CD4-positive, alpha-beta memory T cell (primary cell): ENCODE measurements around the gene ASTN2. TPM values are rescaled to one million over a fixed set of nuclear protein-coding genes. Genes with fewer than 3 reads are reported as not detected.
A peak's percentile ranks its signal among the peaks of the same experiment; 100 is the strongest.

Experiments used
- CTCF ChIA-PET: fragments of 350-600 bp; sonication (Branson Sonifier 250); formaldehyde crosslinking; loops from one replicate; lab custom pipeline; 2021; ENCODE audit warnings: inconsistent platforms; ENCODE audit not compliant: partially characterized antibody; lab: Charles Lee
- POLR2A ChIA-PET: fragments of 350-600 bp; sonication (Branson Sonifier 250); formaldehyde crosslinking; loops from one replicate; lab custom pipeline; 2021; ENCODE audit not compliant: partially characterized antibody; lab: Charles Lee
- DNase-seq, 5 donors: peaks; one replicate each; pipeline versions ENCODE4 v3.0.0 to v3.0.0-alpha.2; 2020 to 2022; ENCODE audit warnings: mixed read lengths in 1 of 5
- H3K27ac ChIP-seq: one replicate; pipeline ENCODE4 v1.7.0; 2013; ENCODE audit warnings: low read depth, low read length
- H3K27me3 ChIP-seq: 2 replicates; pipeline ENCODE4 v1.7.0; 2013; ENCODE audit warnings: mild to moderate bottlenecking, low read length, moderate library complexity; ENCODE audit not compliant: insufficient read depth
- H3K36me3 ChIP-seq: 2 replicates; pipeline ENCODE4 v1.7.0; 2013; ENCODE audit warnings: mild to moderate bottlenecking, low read length, moderate library complexity; ENCODE audit not compliant: insufficient read depth
- H3K4me1 ChIP-seq: 2 replicates; pipeline ENCODE4 v1.7.0; 2013; ENCODE audit warnings: mild to moderate bottlenecking, low read length, moderate library complexity; ENCODE audit not compliant: insufficient read depth
- H3K4me3 ChIP-seq, 2 donors: one replicate each; pipeline ENCODE4 v1.7.0; 2013; ENCODE audit warnings: low read length in 2 of 2, mild to moderate bottlenecking in 1 of 2
- H3K9me3 ChIP-seq, 2 donors: one replicate each; pipeline ENCODE4 v1.7.0; 2013; ENCODE audit warnings: low read length in 2 of 2, control low read depth in 1 of 2; ENCODE audit not compliant: control insufficient read depth in 1 of 2
- H3K27ac Mint-ChIP-seq, 7 donors: one replicate each; pipeline ENCODE4 v1.8.0; 2020 to 2021; ENCODE audit warnings: mixed read lengths in 7 of 7, mild to moderate bottlenecking in 6 of 7, inconsistent platforms in 3 of 7, moderate library complexity in 3 of 7
- H3K27me3 Mint-ChIP-seq, 2 donors: one replicate each; pipeline ENCODE4 v1.8.0; 2020 to 2021; ENCODE audit warnings: mixed read lengths in 2 of 2
- H3K36me3 Mint-ChIP-seq, 2 donors: one replicate each; pipeline ENCODE4 v1.8.0; 2020 to 2021; ENCODE audit warnings: mixed read lengths in 2 of 2, inconsistent platforms in 1 of 2, mild to moderate bottlenecking in 1 of 2
- H3K4me1 Mint-ChIP-seq, 4 donors: one replicate each; pipeline ENCODE4 v1.8.0; 2020 to 2021; ENCODE audit warnings: mixed read lengths in 4 of 4, mild to moderate bottlenecking in 1 of 4
- H3K4me3 Mint-ChIP-seq, 8 donors: one replicate each; pipeline ENCODE4 v1.8.0; 2020 to 2021; ENCODE audit warnings: mixed read lengths in 8 of 8, mild to moderate bottlenecking in 7 of 8, moderate library complexity in 6 of 8, inconsistent platforms in 3 of 8
- H3K9me3 Mint-ChIP-seq, 8 donors: one replicate each; pipeline ENCODE4 v1.8.0; 2020 to 2021; ENCODE audit warnings: mixed read lengths in 8 of 8, mild to moderate bottlenecking in 5 of 8, inconsistent platforms in 3 of 8, moderate library complexity in 1 of 8
- intact Hi-C: fragments of 100-400 bp; cut with micrococcal nuclease; formaldehyde crosslinking; loops from one replicate; pipeline ENCODE4 v1.15.1; 2023
- polyA plus RNA-seq, 2 donors: library from polyadenylated mRNA; unstranded; fragments of 300-500 nt; fragmentation: Illumina TruSeq; gene quantifications; one replicate each; pipeline ENCODE4 v1.2.3, GENCODE V29; 2021
- total RNA-seq, 2 experiments: library from RNA; stranded (reverse); gene quantifications; one replicate each; pipeline ENCODE4 v1.2.3, GENCODE V29; 2021

Gene ASTN2
- total and polyA plus RNA-seq, 4 experiments from 2014 or later: 2.7 to 5.9 (median 4.8) TPM

DNA sequence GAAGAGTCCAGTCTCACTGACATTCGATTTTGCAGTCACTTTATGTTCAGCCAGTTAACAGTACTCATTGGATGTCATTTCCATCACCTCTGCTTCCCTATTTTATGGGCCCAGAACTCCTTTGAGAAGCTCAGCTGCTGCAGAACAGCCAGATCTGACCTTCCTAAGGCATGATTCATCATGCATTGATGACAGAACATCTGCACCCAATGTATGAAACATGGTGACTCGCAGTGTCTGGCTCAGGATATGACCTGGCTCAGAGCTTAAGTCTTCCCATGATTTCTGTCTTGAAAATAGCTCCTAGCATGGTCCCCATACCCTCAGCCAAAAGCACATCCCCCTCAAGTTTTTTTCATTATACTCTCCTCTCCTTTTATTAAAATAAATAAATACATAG is 820.3 kb downstream of the ASTN2 start:
- Mint-ChIP-seq H3K9me3 (peaks cover 0 to 5% (median 2%) of the 10 kb centered on the region in 8 donors), H3K36me3 (peaks cover 12 to 23% of the 10 kb centered on the region in 2 donors), H3K27me3 (no peaks in the 10 kb centered on the region), H3K4me1 (no peaks in the 10 kb centered on the region), H3K27ac (no peak overlapping the region), H3K4me3 (no peak overlapping the region)
- Histone ChIP-seq H3K4me1 (no peaks in the 10 kb centered on the region), H3K9me3 (peaks cover 0 to under 1% of the 10 kb centered on the region in 2 donors), H3K36me3 (no peaks in the 10 kb centered on the region), H3K27me3 (no peaks in the 10 kb centered on the region), H3K27ac (no peak overlapping the region), H3K4me3 (no peak overlapping the region)
- ChIA-PET POLR2A (no interaction called here), CTCF (no interaction called here)
- intact Hi-C loops: loop anchor here (10.0 kb wide), 1 partner anchor 270 kb away; no protein-coding TSS in a partner anchor
- DNase-seq: no peak

DNA sequence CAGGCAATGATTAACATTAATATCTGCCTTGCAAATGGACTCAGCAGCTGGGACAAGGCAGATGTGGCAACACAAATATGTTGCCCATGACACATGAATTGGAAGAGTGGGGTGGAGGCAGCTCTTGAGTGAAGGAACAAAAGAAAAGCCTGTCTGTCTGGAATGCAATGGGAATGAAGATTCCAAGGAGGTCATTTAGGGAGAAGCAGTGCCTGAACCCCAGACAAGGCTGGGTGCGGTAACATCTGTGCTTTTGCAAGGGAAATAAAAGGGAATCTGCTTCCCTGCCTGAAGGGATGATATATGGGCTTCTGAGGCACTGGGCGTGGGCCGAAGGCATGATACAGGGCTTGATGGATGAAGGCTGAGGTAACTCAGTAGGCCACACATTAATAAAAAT is 821.9 kb downstream of the ASTN2 start:
- Histone ChIP-seq H3K27ac (no peak overlapping the region), H3K36me3 (no peaks in the 10 kb centered on the region), H3K9me3 (peaks cover 0 to 5% of the 10 kb centered on the region in 2 donors), H3K4me3 (no peak overlapping the region), H3K27me3 (no peaks in the 10 kb centered on the region), H3K4me1 (no peaks in the 10 kb centered on the region)
- Mint-ChIP-seq H3K4me1 (no peaks in the 10 kb centered on the region), H3K27ac (peak overlapping the region in 1 of 7 donors; percentile 1), H3K9me3 (peaks cover 0 to 20% (median 18%) of the 10 kb centered on the region in 8 donors), H3K27me3 (no peaks in the 10 kb centered on the region), H3K36me3 (peaks cover 17 to 38% of the 10 kb centered on the region in 2 donors), H3K4me3 (no peak overlapping the region)
- ChIA-PET POLR2A (no interaction called here), CTCF (no interaction called here)
- intact Hi-C loops: loop anchor here (10.0 kb wide), 1 partner anchor 272 kb away; no protein-coding TSS in a partner anchor
- no peak for DNase-seq

DNA sequence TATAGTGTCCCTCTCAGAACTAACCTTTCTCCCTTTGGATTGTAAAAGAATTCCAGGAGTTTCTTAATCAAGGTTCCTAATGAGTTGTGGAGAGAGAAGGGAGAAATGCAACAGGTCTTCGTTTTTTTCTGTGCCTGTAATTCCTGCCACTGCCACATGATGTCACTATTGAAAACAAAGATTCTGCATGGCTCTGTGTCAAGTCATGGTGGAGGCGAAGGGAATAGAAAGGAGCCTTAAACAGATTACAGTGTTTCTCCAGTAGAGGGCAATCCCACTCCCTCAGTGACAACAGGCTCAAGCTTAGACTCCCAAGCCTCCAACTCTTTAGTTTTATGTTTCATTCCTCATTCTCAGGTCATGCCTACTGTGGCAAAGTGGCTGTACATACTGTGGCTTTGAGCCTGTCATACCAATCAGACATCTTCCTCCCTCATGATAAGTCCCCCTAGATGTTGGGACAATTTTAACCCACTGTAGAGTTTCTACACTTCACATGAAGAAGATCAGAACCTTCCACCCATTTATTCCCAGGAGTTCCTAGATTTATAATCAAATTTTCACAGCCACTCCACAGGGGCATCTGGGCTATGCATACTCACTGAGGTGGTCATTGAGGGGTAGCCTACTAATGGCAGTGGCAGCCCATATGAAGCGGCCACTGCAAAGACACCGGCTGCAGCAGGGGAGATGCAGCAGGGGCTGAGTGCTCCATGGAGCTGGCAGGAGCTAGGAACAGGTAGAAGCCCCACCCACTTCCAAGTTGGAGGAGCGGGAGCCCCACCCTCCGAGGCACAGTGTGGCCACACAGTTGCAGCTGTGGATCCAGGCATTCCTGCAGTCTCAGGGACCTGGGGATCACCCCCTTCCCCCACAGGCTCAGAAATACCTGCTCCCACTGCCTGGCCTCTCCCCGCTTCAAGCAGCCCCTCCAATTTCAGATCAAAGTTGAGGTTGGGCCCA is 825.2 kb downstream of the ASTN2 start:
- Mint-ChIP-seq H3K9me3 (peaks cover 0 to 30% (median 20%) of the 10 kb centered on the region in 8 donors), H3K4me3 (no peak overlapping the region), H3K27ac (no peak overlapping the region), H3K36me3 (peaks cover 26 to 42% of the 10 kb centered on the region in 2 donors), H3K27me3 (no peaks in the 10 kb centered on the region), H3K4me1 (no peaks in the 10 kb centered on the region)
- ChIA-PET CTCF (interaction anchor here (0.8 kb wide), 1 partner anchor 202 kb away, joined by 3 read pairs; no protein-coding TSS in a partner anchor), POLR2A (no interaction called here)
- Histone ChIP-seq H3K27ac (no peak overlapping the region), H3K4me3 (no peak overlapping the region), H3K36me3 (no peaks in the 10 kb centered on the region), H3K4me1 (no peaks in the 10 kb centered on the region), H3K27me3 (no peaks in the 10 kb centered on the region), H3K9me3 (peaks cover 0 to 5% of the 10 kb centered on the region in 2 donors)
- intact Hi-C loops: loop anchor here (10.0 kb wide), 1 partner anchor 275 kb away; no protein-coding TSS in a partner anchor
- DNase-seq: no peak

DNA sequence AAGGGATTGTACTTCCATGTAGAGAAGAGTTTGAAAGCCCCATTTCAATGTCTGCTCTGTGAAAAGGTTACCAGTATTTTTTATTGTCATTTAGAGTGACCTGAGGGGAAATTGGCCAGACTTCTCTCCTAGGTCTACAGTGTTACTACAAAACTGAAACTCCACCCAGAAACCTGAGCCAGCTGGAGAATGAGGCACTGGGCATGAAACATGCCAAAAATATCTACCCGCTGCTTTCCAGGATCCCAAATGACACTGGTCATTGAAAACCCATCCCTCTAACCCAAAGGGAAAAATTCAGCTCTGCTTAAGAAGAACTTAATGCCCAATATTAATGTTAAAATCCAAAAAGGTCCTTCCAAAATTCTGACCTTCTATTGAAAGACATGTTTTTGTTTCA is 826.9 kb downstream of the ASTN2 start:
- no peak overlapping the region for H3K27ac Mint-ChIP-seq
- intact Hi-C loops: no loop called here

DNA sequence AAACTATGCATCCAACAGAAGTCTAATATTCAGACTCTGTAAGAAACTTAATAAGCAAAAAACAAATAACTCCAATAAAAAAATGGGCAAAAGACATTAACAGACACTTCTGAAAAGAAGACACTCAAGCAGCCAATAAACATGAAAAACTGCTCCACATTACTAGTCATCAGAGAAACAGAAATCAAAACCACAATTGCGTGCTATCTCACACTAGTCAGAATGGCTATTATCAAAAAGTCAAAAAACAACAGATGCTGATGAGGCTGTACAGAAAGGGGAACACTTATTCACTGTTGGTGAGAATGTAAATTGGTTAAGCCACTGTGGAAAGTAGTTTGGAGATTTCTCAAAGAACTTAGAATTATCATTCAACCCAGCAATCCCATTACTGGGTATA is 829.0 kb downstream of the ASTN2 start:
- POLR2A ChIA-PET: no interaction called here
- CTCF ChIA-PET: interaction anchor here (0.8 kb wide), 1 partner anchor 46 kb away, joined by 3 read pairs; no protein-coding TSS in a partner anchor
- DNase-seq: no peak
- no peak overlapping the region for H3K4me3 Mint-ChIP-seq
- intact Hi-C loops: no loop called here
- no peaks in the 10 kb centered on the region for H3K36me3 ChIP-seq
- H3K27ac Mint-ChIP-seq: no peak overlapping the region
- no peak overlapping the region for H3K27ac ChIP-seq
- peaks cover 20 to 29% of the 10 kb centered on the region in 2 donors for H3K36me3 Mint-ChIP-seq
- H3K9me3 Mint-ChIP-seq: peaks cover 0 to 28% (median 20%) of the 10 kb centered on the region in 8 donors
- H3K4me1 Mint-ChIP-seq: no peaks in the 10 kb centered on the region
- H3K9me3 ChIP-seq: peaks cover 0 to 5% of the 10 kb centered on the region in 2 donors
- H3K4me1 ChIP-seq: no peaks in the 10 kb centered on the region
- no peaks in the 10 kb centered on the region for H3K27me3 Mint-ChIP-seq
- no peak overlapping the region for H3K4me3 ChIP-seq
- no peaks in the 10 kb centered on the region for H3K27me3 ChIP-seq

More for the DNA sequence above, 826.9 kb downstream of the ASTN2 start:
- H3K9me3 ChIP-seq: peaks cover 0 to 5% of the 10 kb centered on the region in 2 donors
- H3K4me1 Mint-ChIP-seq: no peaks in the 10 kb centered on the region
- no peak overlapping the region for H3K27ac ChIP-seq
- H3K27me3 ChIP-seq: no peaks in the 10 kb centered on the region
- H3K9me3 Mint-ChIP-seq: peaks cover 0 to 28% (median 20%) of the 10 kb centered on the region in 8 donors
- H3K4me3 ChIP-seq: no peak overlapping the region
- POLR2A ChIA-PET: no interaction called here
- CTCF ChIA-PET: no interaction called here
- H3K4me3 Mint-ChIP-seq: no peak overlapping the region
- H3K36me3 ChIP-seq: no peaks in the 10 kb centered on the region
- no peaks in the 10 kb centered on the region for H3K4me1 ChIP-seq
- H3K36me3 Mint-ChIP-seq: peaks cover 25 to 36% of the 10 kb centered on the region in 2 donors
- no peaks in the 10 kb centered on the region for H3K27me3 Mint-ChIP-seq
- no peak for DNase-seq

DNA sequence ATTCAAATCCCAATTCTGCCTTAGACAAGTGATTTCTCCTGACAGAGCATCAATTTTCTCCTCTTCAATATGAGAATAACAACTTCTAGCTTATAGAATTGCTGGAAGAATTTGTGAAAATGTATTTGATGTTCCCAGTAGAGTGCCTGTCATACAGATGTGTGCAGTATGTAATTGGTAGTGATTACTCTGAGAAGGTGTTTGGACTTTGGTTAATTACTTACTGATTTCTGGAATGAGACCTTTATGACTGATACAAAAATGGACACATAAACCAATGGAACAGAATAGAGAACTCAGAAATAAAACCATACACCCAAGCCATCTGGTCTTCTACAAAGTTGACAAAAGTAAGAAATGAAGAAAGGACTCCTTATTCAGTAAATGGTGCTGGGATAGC is 829.7 kb downstream of the ASTN2 start:
- Mint-ChIP-seq H3K27me3 (no peaks in the 10 kb centered on the region), H3K27ac (no peak overlapping the region), H3K4me3 (no peak overlapping the region), H3K36me3 (peaks cover 20 to 26% of the 10 kb centered on the region in 2 donors), H3K4me1 (no peaks in the 10 kb centered on the region), H3K9me3 (peaks cover 0 to 28% (median 20%) of the 10 kb centered on the region in 8 donors)
- no peak overlapping the region for H3K27ac ChIP-seq
- H3K9me3 ChIP-seq: peaks cover 0 to 5% of the 10 kb centered on the region in 2 donors
- no peaks in the 10 kb centered on the region for H3K4me1 ChIP-seq
- CTCF ChIA-PET: no interaction called here
- no peaks in the 10 kb centered on the region for H3K36me3 ChIP-seq
- intact Hi-C loops: no loop called here
- H3K4me3 ChIP-seq: no peak overlapping the region
- DNase-seq: no peak
- H3K27me3 ChIP-seq: no peaks in the 10 kb centered on the region
- POLR2A ChIA-PET: no interaction called here

DNA sequence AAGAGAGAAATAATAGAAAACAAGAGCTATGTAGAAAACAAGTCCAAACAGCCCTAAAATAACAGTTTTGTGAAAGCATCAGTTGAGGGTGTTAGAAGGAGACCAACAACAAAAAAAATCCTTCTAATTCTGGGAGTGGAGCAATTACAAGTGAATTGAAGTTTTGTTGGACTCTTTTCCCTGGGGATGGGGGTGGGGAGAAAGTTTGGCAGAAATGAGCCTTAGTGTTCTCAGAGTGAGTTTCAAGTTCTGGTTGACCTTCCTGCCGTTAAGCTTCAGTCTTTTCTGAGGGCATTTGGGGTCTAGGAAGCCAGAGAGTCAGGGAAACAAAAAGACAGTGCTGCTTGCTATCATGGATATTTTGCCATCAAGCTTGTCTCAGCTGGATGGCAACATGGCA is 834.0 kb downstream of the ASTN2 start:
- H3K27ac Mint-ChIP-seq: no peak overlapping the region
- H3K27ac ChIP-seq: no peak overlapping the region
- DNase-seq: no peak
- ChIA-PET CTCF (no interaction called here), POLR2A (no interaction called here)
- H3K4me1 Mint-ChIP-seq: no peaks in the 10 kb centered on the region
- intact Hi-C loops: no loop called here
- H3K4me3 Mint-ChIP-seq: no peak overlapping the region
- H3K27me3 Mint-ChIP-seq: no peaks in the 10 kb centered on the region
- H3K27me3 ChIP-seq: no peaks in the 10 kb centered on the region
- peaks cover 0 to 3% (median 0%) of the 10 kb centered on the region in 8 donors for H3K9me3 Mint-ChIP-seq
- H3K4me1 ChIP-seq: no peaks in the 10 kb centered on the region
- peaks cover 8 to 11% of the 10 kb centered on the region in 2 donors for H3K36me3 Mint-ChIP-seq
- H3K36me3 ChIP-seq: no peaks in the 10 kb centered on the region
- H3K4me3 ChIP-seq: no peak overlapping the region
- no peaks in the 10 kb centered on the region for H3K9me3 ChIP-seq
